Breast epithelium (tissue), 4 donors: Measurements from ENCODE around the gene PEX11G. TPM values are rescaled to one million over a fixed set of nuclear protein-coding genes. Genes with fewer than 3 reads are reported as not detected.

Source experiments
- DNase-seq, 2 donors: peaks; one replicate each; pipeline ENCODE4 v3.0.0-alpha.2; 2019; ENCODE audit warnings: low spot score in 2 of 2
- H3K27ac ChIP-seq, 2 donors: fragments of 200-600 bp; sonication (generic) in 1 of 2; one replicate each; pipeline ENCODE4 v1.5.1; 2016 to 2019; ENCODE audit warnings: mild to moderate bottlenecking in 1 of 2
- H3K27me3 ChIP-seq, 2 donors: fragments of 200-600 bp; sonication (generic) in 1 of 2; one replicate each; pipeline versions ENCODE4 v1.5.1 to v1.6.0; 2017 to 2019; ENCODE audit warnings: control low read depth in 1 of 2, mild to moderate bottlenecking in 1 of 2
- H3K36me3 ChIP-seq: fragments of 200-600 bp; one replicate; pipeline ENCODE4 v1.5.1; 2019
- H3K4me1 ChIP-seq, 2 donors: fragments of 200-600 bp; sonication (generic); one replicate each; pipeline ENCODE4 v1.5.1; 2016 to 2019; ENCODE audit warnings: control low read depth in 1 of 2
- H3K4me3 ChIP-seq, 3 donors: fragments of 200-600 bp; sonication (generic); 1 replicate in 2 of 3; 2 replicates in 1 of 3; pipeline ENCODE4 v1.5.1; 2016 to 2019; ENCODE audit warnings: mild to moderate bottlenecking in 3 of 3, moderate library complexity in 2 of 3
- H3K9me3 ChIP-seq, 2 donors: fragments of 200-600 bp; sonication (generic) in 1 of 2; one replicate each; pipeline ENCODE4 v1.5.1; 2016 to 2019; ENCODE audit warnings: control low read depth in 1 of 2
- CTCF ChIP-seq, 3 donors: fragments of 450-650 bp; IDR thresholded peaks; one replicate each; pipeline ENCODE4 v1.5.1; 2016 to 2017; ENCODE audit warnings: antibody characterized with exemption in 3 of 3, mild to moderate bottlenecking in 3 of 3, moderate library complexity in 3 of 3
- POLR2A ChIP-seq: fragments of 450-650 bp; IDR thresholded peaks from one replicate; pipeline ENCODE4 v1.6.1; 2016; ENCODE audit warnings: antibody characterized with exemption, mild to moderate bottlenecking, moderate library complexity
- POLR2AphosphoS5 ChIP-seq, 3 donors: sonication (generic); formaldehyde crosslinking; IDR thresholded peaks; one replicate each; pipeline ENCODE4 v1.6.1; 2017; ENCODE audit warnings: antibody characterized with exemption in 3 of 3
- intact Hi-C: fragments of 100-400 bp; cut with DNase I; formaldehyde crosslinking; loops from one replicate; pipeline ENCODE4 v1.15.1; 2023; ENCODE audit warnings: low total_unique reads
- total RNA-seq, 3 donors: library from RNA; depleted of rRNA; stranded (reverse); fragments of >200 nt; gene quantifications; one replicate each; pipeline ENCODE4 v1.1.0, GENCODE V29; 2016

The PEX11G gene
- total RNA-seq, 3 donors from 2014 or later: 5.4 to 9.8 (median 7.2) TPM

GRCh38 chr19:7533925-7534480 lies 45.2 kb upstream of the PEX11G start:
- intact Hi-C loops: no loop called here
- H3K27ac ChIP-seq: peak overlapping the region; percentile 89 to 94
- no peaks in the 10 kb centered on the region for H3K36me3 ChIP-seq
- H3K4me1 ChIP-seq: peaks cover 0 to 3% of the 10 kb centered on the region in 2 donors
- no peaks in the 10 kb centered on the region for H3K27me3 ChIP-seq
- peak; percentile 81 to 85 for DNase-seq
- TF ChIP-seq POLR2A (peak; percentile 24), POLR2AphosphoS5 (IDR thresholded peaks at IDR 0.05) (peak; percentile 52 to 95 (median 88)), CTCF (IDR thresholded peaks at IDR 0.05) (no peak)
- H3K4me3 ChIP-seq: peak overlapping the region; percentile 85 to 87 (median 86)
- H3K9me3 ChIP-seq: no peaks in the 10 kb centered on the region

GRCh38 chr19:7533281-7533885 lies 44.5 kb upstream of the PEX11G start:
- peak overlapping the region; percentile 85 to 87 (median 86) for H3K4me3 ChIP-seq
- no peaks in the 10 kb centered on the region for H3K9me3 ChIP-seq
- peak overlapping the region; percentile 89 to 94 for H3K27ac ChIP-seq
- H3K36me3 ChIP-seq: no peaks in the 10 kb centered on the region
- no peaks in the 10 kb centered on the region for H3K27me3 ChIP-seq
- intact Hi-C loops: no loop called here
- peaks cover 0 to 3% of the 10 kb centered on the region in 2 donors for H3K4me1 ChIP-seq
- peak in 1 of 2 donors; percentile 52 for DNase-seq
- TF ChIP-seq POLR2A (no peak), POLR2AphosphoS5 (IDR thresholded peaks at IDR 0.05) (no peak), CTCF (IDR thresholded peaks at IDR 0.05) (no peak)

DNA sequence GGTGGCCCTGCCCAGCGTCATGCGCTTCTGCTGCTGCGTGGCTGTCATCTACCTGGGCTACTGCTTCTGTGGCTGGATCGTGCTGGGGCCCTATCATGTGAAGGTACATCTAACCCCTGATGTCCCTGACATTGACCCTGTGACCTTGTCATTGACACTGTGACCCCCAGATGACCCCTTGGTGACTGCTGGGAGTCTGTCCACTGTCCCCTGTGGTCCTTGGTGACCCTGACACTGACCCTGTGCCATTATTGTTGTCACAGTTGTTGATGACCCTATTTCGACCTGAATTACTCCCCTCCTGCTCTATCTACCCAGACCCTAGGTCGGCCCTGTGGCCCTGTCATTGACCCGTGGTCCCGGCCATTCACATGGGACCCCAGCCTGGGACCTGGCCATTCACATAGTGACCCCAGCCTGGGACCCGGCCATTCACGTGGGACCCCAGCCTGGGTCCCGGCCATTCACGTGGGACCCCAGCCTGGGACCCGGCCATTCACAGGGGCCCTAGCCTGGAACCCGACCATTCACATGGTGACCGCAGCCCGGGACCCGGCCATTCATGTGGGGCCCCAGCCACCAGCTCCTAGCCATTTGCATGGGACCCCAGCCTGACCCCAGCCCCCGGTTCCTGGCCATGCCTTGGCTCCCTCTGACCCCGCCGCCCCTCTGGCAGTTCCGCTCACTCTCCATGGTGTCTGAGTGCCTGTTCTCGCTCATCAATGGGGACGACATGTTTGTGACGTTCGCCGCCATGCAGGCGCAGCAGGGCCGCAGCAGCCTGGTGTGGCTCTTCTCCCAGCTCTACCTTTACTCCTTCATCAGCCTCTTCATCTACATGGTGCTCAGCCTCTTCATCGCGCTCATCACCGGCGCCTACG lies 41.0 kb upstream of the PEX11G start:
- TF ChIP-seq POLR2AphosphoS5 (IDR thresholded peaks at IDR 0.05) (no peak), CTCF (IDR thresholded peaks at IDR 0.05) (no peak), POLR2A (no peak)
- no peak for DNase-seq
- intact Hi-C loops: no loop called here
- H3K36me3 ChIP-seq: no peaks in the 10 kb centered on the region
- no peak overlapping the region for H3K4me3 ChIP-seq
- H3K4me1 ChIP-seq: no peaks in the 10 kb centered on the region
- H3K9me3 ChIP-seq: no peaks in the 10 kb centered on the region
- no peak overlapping the region for H3K27ac ChIP-seq
- H3K27me3 ChIP-seq: no peaks in the 10 kb centered on the region

DNA sequence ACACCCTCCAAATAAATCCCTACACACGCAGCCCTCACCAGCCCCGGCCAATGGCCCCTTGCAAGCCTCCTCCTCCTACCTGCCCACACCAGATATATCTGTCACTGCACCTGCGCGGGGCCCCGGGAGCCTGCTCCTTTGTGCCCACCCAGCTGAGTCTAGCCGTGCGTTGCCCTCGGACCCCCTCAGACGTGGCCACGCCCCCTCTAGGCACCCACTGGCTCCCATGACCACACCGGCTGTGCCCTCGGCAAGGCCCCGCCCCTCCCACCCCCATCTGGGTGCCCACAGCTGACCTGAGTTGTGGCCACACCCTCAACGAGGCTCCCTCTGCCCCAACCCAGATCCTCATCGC lies 40.4 kb upstream of the PEX11G start:
- no peak overlapping the region for H3K27ac ChIP-seq
- H3K4me1 ChIP-seq: no peaks in the 10 kb centered on the region
- no peak for DNase-seq
- no peak overlapping the region for H3K4me3 ChIP-seq
- H3K9me3 ChIP-seq: no peaks in the 10 kb centered on the region
- no peaks in the 10 kb centered on the region for H3K27me3 ChIP-seq
- intact Hi-C loops: no loop called here
- TF ChIP-seq CTCF (IDR thresholded peaks at IDR 0.05) (no peak), POLR2A (no peak), POLR2AphosphoS5 (IDR thresholded peaks at IDR 0.05) (no peak)
- no peaks in the 10 kb centered on the region for H3K36me3 ChIP-seq
